Measurements from ENCODE around the gene SERHL2.
"Not testable (repeated sequence)": the region's sequence is repeated elsewhere in the genome, so short reads cannot be mapped to it uniquely, and the experiment has no call there.

SERHL2 gene

DNA sequence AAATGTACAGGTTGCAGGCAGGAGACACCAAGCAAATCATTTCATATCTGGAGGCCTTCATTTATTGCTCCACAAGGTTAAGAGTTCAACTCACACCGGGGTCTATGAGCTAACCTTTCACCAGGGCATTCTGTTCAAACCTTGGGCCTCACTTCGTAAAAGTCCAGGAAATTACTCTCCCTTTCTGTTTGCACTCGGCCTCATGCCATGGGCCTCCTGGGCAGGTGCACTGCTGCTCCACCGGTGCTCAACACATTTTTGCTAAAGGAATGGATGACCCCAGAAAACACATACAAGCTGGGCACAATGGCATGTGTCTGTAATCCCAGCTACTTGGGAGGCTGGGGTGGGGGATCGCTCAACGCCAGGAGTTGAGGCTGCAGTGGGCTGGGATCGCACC lies 17.6 kb upstream of the SERHL2 start:
- no peak for DNase-seq

DNA sequence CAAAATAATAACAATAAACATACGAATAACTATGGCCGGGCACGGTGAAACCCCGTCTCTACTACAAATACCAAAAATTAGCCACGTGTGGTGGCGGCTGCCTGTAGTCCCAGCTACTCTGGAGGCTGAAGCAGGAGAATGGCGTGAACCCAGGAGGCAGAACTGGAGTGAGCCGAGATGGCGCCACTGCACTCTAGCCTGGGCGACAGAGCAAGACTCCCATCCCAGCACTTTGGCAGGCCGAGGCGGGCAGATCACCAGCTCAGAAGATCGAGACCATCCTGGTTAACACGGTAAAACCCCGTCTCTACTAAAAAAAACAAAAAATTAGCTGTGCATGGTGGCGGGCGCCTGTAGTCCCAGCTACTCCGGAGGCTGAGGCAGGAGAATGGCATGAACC lies 17.1 kb upstream of the SERHL2 start:
- not testable (repeated sequence) for DNase-seq

DNA sequence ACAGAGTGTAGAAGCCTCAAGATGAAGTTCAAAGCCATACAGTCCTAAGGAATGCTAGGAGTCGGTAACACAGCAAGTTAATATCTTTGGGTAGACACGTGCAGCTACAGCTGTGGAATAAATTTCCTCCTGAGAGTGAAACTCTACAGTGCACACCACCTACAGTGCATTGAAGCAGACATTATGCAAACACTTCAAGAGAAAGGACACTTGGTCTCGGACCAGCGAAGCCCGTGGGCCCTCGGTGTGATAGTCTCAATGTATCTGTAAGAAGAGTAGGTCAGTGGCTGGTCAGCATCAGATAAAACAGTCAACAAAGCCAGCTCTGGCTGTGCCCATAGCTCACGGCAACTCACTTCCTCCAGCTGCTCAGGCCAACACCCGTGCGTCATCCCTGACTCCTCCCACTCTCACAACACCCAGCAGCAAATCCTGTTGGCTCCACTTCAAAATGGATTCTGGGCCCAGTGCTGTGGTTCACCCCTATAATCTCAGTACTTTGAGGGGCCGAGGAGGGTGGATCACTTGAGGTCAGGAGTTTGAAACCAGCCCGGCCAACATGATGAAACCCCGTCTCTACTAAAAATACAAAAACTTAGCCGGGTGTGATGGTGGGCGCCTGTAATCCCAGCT lies 16.4 kb upstream of the SERHL2 start:
- DNase-seq = not testable (repeated sequence)

DNA sequence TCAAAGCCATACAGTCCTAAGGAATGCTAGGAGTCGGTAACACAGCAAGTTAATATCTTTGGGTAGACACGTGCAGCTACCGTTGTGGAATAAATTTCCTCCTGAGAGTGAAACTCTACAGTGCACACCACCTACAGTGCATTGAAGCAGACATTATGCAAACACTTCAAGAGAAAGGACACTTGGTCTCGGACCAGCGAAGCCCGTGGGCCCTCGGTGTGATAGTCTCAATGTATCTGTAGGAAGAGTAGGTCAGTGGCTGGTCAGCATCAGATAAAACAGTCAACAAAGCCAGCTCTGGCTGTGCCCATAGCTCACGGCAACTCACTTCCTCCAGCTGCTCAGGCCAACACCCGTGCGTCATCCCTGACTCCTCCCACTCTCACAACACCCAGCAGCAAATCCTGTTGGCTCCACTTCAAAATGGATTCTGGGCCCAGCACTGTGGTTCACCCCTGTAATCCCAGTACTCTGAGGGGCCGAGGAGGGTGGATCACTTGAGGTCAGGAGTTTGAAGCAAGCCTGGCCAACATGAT lies 14.5 kb upstream of the SERHL2 start:
- peak; percentile 48 for DNase-seq

DNA sequence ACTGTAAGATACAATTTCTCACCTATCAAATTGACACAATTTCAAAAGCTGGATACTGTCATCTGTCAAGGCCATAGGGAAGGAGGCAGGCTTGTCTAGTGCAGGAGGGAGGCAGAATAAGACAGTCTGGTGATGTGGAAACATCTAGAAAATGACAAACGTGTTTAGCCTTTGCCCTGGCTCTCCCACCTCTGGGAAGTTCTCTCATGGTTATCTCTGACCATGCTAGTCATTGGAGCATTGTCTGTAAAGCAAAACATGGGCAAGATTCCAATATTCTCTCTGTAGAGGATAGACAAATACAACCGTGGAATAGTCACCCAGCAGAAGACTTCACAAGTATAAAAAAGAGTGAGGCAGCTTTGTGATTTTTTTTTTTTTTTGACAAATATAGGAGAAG lies 9.1 kb upstream of the SERHL2 start:
- DNase-seq = no peak

DNA sequence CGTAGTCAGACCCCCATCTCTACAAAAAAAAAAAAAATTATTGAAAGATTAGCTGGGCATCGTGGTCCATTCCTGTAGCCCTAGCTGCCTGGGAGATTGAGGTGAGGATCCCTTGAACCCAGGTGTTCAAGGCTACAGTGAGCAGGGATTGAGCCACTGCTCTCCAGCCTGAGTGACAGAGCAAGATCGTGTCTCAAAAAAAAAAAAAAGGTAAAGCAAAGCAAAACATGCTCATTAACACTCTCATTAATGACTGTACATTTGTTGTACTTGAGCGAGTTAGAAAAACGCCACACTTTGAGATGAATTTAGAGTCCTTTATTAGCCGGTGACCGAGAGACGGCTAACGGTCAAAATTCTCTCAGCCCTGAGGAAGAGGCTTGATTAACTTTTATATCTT lies 6.2 kb upstream of the SERHL2 start:
- no peak for DNase-seq

DNA sequence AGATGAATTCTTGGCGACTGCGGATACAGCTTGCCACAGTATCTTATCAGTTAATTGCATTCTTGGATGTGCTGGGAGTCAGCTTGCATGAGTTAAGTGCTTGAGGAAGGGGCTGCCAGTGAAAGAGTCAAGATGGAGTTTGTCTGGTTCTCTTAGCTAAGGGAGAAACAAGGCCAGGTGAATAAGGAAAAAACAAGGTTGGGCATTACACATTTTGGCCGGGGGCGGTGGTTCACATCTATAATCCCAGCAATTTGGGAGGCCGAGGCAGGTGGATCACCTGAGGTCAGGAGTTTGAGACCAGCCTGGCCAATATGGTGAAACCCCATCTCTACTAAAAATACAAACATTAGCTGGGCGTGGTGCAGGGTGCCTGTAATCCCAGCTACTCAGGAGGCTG lies 5.6 kb upstream of the SERHL2 start:
- DNase-seq = not testable (repeated sequence)

DNA sequence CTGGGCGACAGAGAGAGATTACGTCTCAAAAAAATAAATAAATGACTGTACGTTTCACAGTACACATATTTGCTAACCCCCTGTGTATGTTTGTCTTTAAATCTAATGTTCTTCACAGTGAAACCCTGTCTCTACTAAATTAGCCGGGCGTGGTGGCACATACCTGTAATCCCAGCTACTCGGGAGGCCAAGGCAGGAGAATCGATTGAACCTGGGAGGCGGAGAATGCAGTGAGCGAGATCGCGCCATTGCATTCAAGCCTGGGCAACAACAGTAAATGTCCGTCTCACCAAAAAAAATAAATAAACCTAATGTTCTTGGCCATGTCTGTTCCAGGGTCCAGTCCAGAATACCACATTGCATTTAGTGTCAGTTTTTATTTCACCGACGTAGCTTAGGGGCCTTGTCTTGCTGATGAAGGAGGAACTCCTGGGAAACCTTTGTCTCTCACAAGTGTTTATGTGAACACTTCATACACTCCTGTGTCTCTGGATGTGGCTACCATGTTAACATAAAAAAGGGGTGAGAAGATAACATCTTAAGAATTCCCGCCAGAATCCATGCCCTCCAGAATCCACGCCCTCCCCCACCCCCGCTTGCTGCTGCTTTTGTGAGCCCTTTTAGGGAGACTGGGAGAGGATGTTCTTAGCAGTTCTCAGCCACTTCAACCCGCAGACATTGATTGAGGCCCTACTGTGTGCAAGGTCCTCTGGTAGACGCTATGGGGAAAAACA lies 5.0 kb upstream of the SERHL2 start:
- no peak for DNase-seq

DNA sequence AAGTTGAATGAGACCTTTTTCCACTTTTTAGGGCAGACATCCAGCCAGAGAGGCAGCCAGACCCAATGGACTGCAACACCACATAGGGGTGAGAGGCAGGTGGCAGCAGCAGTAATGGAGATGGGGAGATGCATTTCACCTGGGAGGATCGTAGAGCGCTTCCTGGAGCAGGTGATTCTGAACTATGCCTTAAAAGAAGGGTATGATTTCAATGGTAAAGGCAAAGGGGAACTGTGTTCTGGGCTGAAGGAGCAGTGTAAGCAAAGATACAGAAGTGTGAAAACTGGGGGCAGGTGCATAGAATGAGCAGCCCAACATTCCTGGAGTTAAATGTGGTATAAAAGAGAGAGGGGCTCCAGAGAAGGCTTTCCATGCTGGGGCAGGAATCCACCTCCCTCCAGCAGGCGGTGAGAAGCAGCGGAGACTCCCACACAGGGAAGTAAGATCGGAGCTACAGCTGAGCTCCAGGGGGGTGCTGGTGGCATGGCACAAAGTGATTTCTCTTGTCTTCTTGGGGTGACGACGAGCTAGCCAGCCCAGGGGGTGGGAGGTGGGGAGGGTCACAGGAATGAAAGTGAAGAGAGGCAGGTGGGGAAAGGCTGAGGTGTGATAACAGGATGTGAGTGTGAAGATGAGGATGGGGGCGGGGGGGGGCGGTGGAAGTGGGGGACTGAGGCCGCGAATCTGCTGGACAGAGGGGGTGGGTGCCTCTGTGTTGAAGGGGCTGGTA lies 4.3 kb upstream of the SERHL2 start:
- no peak for DNase-seq

DNA sequence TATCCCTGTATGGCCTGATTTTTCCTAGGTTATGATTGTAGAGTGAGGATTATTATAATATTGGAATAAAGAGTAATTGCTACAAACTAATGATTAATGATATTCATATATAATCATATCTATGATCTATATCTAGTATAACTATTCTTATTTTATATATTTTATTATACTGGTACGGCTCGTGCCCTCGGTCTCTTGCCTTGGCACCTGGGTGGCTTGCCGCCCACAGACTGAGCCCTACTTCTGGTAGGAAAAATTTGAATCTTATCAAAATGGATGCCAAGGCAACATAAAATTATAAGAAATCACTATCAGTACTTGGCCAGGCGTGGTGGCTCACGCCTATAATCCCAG lies 1.5 kb upstream of the SERHL2 start:
- DNase-seq = not testable (repeated sequence)

DNA sequence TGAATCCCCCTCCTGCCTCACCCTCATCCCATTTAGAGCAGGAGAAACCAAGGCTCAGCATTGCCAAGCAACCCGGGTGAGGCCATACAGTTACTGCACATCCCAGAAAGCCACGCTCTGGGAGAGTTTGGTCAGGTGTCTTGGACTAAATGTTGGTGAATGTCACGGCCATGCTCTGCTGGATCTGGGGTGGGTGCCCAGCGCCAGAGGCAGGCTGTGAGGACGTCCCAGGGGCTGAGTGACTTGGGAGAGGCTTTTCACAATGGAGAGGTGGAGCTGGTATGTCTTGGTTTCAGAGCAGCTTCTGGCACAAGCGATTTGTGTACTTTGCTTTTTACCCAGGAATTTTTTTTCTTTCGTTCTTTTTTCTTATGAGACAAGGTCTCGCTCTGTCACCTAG lies 6.6 kb downstream of the SERHL2 start:
- DNase-seq = no peak

DNA sequence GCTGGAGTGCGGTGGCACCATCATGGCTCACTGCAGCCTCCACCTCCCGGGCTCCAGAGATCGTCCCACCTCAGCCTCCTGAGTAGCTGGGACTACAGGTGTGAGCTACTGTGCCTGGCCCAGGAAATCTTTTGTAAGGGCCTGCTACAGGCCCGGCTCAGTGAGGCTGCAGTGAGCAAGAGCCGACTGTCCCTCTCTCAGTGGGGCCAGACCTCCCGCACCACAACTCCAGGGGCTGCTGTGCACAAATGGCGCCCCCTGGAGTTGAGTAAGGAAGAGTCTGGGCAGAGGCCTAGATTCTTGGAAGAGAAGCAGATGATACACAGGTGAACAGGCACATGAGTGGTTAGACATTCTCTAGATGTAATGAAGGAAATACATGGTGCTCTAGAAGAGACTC lies 7.0 kb downstream of the SERHL2 start:
- peak; percentile 27 for DNase-seq

DNA sequence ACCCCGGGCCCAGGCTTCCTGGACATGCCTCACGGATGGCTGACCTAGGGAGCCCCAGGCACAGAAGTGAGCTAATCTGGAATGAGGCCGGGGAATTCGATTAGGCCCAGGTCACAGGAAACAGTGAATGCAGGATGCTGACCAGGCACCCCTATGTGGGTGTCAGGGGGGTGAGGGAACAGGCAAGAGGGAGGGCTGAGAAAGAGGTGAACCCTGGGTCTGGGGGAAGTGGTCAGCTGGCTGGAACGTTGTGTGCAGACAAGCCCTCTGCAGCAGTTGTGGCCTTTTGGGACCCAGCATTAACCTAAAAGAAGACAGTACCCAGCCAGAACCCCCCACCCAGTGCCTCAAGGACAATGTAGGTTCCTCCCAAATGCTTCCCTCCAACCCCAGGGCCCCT lies 8.1 kb downstream of the SERHL2 start:
- DNase-seq = no peak

DNA sequence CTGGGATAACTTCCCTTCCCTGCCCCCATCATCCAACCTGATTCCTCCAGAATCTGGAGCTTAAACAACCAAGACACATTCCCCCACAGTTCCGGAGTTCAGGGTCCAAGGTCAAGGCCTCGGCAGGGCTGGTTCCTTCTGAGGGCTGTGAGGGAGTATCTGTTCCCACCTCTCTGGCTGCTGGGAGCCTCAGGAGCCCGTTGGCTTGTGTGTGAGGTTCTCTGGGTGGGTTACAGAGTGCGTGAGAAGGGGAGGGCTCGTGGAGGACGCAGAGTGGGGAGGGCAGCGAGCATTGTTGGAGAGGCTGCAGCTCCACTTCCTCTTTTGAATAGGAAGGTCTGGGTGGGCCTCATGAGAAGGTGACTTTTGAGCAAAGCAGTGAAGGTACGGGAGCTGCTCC lies 8.5 kb downstream of the SERHL2 start:
- DNase-seq = no peak

DNA sequence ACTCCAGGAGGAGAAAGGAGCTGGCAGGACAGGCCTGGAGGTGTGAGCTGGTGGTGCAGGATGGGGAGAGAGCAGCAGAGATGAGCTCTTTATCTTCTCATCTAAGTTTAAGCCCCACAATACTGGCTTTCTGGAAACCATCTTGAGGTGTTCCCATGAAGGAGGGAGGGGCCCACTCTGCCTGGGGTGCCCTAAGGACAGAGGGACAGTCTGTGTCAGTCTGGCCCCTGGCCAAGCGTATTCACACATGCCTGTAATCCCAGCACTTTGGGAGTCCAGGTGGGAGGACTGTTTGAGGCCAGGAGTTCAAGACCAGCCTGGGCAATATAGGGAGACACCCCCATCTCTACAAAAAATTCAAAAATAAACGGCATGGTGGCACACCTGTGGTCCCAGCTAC lies 8.9 kb downstream of the SERHL2 start:
- DNase-seq = no peak

DNA sequence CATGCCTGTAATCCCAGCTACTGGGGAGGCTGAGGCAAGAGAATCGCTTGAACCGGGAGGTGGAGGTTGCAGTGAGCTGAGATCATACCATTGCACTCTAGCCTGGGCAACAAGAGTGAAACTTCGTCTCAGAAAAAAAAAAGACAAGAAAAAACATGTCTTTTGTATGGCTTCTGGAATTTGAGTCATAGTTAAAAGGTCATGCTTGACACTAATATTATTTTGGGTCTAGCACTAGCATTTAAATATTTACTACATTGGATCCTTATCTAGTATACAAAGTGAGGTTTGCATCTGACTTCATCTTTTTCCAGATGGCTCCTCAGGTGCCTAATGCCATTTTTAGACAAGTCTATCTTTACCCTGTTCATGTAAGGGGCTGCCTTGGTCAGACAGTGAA lies 10.2 kb downstream of the SERHL2 start:
- DNase-seq = not testable (repeated sequence)

DNA sequence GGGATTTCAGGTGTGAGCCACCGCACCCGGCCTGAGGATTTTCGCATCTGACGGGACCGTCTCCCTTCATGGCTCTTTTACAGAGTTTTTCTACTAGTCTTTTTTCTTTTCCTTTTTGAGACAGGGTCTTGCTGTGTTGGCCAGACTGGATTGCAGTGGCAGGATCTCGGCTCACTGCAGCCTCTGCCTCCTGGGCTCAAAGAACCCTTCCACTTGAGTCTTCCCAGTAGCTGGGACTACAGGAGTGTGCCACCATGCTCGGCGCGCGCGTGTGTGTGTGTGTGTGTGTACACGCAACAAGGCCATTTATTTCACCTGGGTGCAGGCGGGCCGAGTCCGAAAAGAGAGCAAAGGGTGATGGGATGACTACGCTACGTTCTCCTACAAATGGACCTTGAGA lies 10.9 kb downstream of the SERHL2 start:
- DNase-seq = no peak

DNA sequence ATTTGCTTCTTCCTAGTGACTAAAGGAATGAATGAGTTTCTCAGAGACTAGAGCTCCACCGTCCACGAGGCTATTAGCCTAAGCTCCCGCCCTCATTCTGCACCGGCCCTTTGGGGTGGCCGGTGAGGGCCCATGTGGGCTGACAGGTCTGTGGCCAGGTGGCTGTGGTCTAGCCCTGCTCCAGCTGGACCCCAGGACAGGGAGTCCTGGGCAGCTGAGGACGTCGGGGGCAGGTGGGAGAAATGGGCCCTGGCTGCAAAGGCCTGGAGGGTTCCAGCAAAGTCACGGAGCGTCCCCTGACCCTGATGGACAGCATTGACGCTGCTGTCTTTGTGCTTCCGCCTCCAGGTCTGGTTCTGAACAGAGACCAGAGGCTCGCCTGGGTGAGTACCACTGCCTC lies 12.2 kb downstream of the SERHL2 start:
- no peak for DNase-seq

DNA sequence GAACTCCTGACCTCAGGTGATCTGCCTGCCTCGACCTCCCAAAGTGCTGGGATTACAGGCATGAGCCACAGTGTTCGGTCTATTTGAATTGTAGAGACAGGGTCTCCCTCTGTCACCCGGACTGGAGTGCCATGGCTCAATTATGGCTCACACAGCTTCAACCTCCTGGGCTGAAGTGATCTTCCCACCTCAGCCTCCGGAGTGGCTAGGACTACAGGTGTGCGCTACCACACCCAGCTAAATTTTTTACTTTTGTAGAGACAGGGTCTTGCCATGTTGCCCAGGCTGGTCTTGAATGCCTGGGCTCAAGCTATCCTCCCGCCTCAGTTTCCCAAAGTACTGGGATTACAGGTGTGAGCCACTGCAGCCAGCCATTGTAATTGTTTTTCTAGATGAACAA lies 14.2 kb downstream of the SERHL2 start:
- DNase-seq = not testable (repeated sequence)

DNA sequence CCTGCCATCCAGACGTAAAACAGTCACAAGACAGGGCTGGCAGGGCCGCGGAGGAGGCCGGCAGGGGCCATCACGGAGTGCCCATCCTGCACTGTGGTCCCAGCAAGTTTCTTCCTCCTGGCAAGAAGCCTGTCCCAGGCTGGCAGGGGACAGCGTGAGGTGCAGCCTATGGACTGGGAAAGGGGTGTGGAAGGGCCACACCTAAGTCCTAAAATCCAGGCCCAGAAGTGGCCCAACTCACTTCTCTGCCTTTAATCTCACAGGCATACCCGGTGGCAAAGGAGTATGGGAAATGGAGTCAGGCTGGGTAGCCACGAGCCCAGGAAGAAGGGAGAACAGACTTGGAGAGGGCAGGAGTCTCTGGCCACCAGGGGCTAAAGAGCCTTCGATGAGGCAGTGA lies 16.8 kb downstream of the SERHL2 start:
- DNase-seq = not testable (repeated sequence)

DNA sequence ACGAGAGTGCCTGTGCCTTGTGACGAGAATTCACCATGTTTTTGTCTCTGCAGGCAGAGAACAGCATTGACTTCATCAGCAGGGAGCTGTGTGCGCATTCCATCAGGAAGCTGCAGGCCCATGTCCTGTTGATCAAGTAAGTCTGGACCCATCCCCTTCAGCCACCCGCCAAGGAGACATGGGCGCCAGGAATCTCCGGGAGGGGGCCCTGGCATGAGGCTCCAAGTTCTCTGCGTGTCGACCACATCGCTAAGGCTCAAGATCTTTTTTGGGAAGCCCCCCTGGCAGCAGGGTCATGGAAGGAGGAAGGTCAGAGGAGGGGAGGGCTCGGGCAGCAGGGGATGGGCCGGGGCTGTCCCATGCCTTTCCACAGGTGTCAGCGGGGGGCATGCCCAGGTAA lies 17.3 kb downstream of the SERHL2 start:
- not testable (repeated sequence) for DNase-seq

DNA sequence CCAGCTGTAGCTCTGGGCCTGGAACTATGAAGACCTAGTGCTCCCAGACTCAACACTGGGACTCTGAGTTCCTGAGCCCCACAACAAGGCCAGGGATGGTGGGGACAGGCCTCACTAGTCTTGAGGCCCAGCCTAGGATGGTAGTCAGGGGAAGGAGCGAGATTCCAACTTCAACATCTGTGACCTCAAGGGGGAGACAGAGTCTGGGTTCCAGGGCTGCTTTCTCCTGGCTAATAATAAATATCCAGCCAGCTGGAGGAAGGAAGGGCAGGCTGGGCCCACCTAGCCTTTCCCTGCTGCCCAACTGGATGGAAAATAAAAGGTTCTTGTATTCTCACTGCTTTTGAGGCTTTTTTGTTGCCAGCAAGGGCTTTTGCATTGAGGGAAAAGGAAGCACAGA lies 20.3 kb downstream of the SERHL2 start:
- not testable (repeated sequence) for DNase-seq

DNA sequence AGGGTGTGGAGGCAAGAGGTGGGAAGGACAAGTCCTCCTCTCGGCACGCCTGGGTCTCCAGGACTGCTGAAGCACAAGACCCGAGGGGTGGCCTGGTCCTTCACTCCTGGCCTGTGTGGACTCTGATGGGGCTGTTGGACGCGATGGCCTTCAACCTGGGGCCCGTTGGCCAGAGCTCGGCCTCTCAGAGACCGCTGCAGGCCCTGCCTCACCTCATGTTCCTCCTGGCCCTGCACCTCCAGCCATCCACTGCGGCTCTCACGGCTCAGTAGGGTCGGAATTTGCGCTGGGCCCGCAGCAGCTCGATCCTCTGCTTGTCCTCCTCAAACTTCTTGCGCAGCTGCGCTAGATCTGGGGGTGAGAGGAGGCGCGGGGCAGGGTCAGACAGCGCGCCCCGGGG lies 20.7 kb downstream of the SERHL2 start:
- DNase-seq = not testable (repeated sequence)

DNA sequence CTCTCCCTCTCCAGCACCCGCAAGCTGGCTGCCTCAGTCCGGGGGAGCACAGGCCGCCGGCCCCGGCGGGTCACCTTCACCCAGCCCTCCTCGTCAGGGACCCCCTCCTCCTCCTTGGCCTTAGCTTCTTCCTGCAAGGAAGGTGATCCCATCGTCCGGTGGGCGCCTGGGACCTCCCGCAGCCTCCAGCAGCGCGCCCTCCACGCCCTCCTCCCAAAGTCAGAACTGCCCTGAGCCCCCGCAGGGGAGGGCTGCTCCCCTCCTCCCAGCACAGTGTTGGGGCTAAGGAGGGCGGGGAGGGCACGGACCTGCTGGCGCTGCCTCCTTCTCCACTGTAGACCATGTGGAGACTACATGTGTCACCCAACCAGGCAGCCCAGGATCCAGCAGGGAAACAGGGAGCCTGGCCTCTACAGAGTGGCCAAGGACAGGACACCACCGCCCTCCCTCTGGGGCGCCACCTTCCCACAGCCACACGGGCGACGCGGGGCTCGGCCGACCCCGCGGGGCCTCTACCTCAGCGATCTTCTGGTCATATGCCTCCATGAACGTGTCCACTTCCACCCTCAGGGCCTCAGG lies 22.3 kb downstream of the SERHL2 start:
- not testable (repeated sequence) for DNase-seq

Data from EL (cell line).